Osteocyte (in vitro differentiated cells): ENCODE measurements around the gene PRDM11. TPM values are rescaled to one million over a fixed set of nuclear protein-coding genes. Genes with fewer than 3 reads are reported as not detected.

ENCODE experiments used
- DNase-seq: peaks from one replicate; pipeline ENCODE4 v3.0.0; 2021; ENCODE audit warnings: mixed read lengths; ENCODE audit not compliant: unreplicated experiment; ENCODE audit errors: extremely low spot score
- H3K27ac Mint-ChIP-seq: one replicate; pipeline ENCODE4 v1.8.0; 2021; ENCODE audit warnings: mild to moderate bottlenecking, mixed read lengths; ENCODE audit not compliant: unreplicated experiment
- H3K27me3 Mint-ChIP-seq: one replicate; pipeline ENCODE4 v1.8.0; 2021; ENCODE audit warnings: mixed read lengths; ENCODE audit not compliant: unreplicated experiment
- H3K36me3 Mint-ChIP-seq: one replicate; pipeline ENCODE4 v1.8.0; 2021; ENCODE audit warnings: mixed read lengths; ENCODE audit not compliant: unreplicated experiment
- H3K4me1 Mint-ChIP-seq: one replicate; pipeline ENCODE4 v1.8.0; 2021; ENCODE audit warnings: mixed read lengths; ENCODE audit not compliant: unreplicated experiment
- H3K4me3 Mint-ChIP-seq: one replicate; pipeline ENCODE4 v1.8.0; 2021; ENCODE audit warnings: mild to moderate bottlenecking, moderate library complexity, mixed read lengths; ENCODE audit not compliant: unreplicated experiment
- H3K9me3 Mint-ChIP-seq: one replicate; pipeline ENCODE4 v1.8.0; 2021; ENCODE audit warnings: mixed read lengths; ENCODE audit not compliant: unreplicated experiment
- total RNA-seq: library from RNA; stranded (reverse); gene quantifications from 2 replicates; pipeline ENCODE4 v1.2.1, GENCODE V29; 2021
- TF ChIP-seq, protein P1 (sequence below): fragments of 200-600 bp; sonication (generic); IDR thresholded peaks from 2 replicates; pipeline ENCODE4 v1.5.0; 2021; ENCODE audit warnings: antibody characterized with exemption, mild to moderate bottlenecking, moderate library complexity

The PRDM11 gene
- total RNA-seq, 1 donor from 2014 or later: 25.4 TPM

DNA sequence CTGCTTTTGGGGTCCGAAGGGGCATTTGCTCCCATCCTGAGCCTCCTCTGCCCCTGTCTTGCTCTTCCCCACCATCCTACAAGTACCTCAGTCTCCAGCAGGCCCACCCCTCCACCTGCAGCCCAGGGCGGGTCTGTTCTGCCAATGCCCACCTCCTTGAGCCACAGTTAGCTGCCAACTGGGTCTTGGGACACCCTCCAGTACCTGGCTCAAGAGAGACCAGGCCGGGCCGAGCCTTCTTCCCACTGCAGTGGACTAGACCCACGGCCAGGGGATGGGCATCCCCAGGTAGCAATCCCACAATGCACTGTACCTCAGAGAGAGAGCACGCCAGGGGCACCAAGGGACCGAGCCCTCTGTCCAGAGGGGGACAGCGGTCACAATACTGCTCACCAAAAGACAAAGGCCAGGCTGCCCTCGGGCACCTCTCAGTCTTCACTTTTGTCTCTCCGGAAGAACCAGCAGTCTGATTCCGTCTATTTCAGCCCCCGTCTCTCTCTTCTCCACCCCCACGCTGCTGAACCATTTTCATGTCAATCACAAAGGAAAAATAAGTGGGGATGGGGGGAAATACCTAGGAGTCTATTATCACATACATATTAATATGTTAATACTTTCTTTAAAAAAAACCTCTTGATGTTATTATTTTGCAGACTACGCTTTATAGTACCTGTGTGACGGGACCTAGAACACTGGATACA, 88.0 kb downstream of the PRDM11 start:
- Mint-ChIP-seq H3K4me1 (no peaks in the 10 kb centered on the region), H3K4me3 (no peak overlapping the region), H3K9me3 (no peaks in the 10 kb centered on the region), H3K27ac (no peak overlapping the region), H3K27me3 (peaks cover 10% of the 10 kb centered on the region), H3K36me3 (no peaks in the 10 kb centered on the region)
- TF ChIP-seq, protein P1, sequence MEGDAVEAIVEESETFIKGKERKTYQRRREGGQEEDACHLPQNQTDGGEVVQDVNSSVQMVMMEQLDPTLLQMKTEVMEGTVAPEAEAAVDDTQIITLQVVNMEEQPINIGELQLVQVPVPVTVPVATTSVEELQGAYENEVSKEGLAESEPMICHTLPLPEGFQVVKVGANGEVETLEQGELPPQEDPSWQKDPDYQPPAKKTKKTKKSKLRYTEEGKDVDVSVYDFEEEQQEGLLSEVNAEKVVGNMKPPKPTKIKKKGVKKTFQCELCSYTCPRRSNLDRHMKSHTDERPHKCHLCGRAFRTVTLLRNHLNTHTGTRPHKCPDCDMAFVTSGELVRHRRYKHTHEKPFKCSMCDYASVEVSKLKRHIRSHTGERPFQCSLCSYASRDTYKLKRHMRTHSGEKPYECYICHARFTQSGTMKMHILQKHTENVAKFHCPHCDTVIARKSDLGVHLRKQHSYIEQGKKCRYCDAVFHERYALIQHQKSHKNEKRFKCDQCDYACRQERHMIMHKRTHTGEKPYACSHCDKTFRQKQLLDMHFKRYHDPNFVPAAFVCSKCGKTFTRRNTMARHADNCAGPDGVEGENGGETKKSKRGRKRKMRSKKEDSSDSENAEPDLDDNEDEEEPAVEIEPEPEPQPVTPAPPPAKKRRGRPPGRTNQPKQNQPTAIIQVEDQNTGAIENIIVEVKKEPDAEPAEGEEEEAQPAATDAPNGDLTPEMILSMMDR: no peak
- DNase-seq: no peak

DNA sequence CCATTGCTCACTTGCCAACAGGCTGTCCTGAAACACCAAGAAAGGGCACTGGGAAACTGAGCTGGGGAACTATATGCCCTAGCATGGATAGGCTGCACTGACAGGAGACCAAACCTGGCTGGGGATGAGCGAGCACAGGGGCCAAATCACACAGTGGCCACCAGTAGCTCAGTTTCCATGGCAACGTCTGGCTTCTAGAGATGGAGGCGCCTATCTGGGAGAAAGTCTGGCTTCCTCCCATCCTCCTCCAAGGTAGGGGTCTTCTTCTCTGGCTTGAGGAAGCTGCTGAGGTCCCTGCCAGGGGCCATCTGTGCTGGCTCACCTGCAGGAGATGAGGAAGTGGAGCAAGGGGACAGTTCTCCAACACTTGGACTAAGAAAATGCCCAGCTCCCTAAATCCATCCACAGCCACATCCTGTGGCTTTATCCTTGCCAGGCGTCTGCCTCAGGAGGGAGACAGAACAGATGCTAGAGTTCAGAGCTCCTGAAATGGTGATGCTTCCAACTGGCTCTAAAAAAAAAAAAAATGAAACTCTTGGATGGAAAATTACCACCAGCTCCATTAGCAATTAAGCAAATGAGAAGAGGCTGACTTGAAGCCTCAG, 91.4 kb downstream of the PRDM11 start:
- Mint-ChIP-seq H3K4me1 (no peaks in the 10 kb centered on the region), H3K36me3 (no peaks in the 10 kb centered on the region), H3K9me3 (no peaks in the 10 kb centered on the region), H3K27me3 (peaks cover 14% of the 10 kb centered on the region), H3K27ac (no peak overlapping the region), H3K4me3 (no peak overlapping the region)
- TF ChIP-seq, protein P1: no peak
- no peak for DNase-seq

DNA sequence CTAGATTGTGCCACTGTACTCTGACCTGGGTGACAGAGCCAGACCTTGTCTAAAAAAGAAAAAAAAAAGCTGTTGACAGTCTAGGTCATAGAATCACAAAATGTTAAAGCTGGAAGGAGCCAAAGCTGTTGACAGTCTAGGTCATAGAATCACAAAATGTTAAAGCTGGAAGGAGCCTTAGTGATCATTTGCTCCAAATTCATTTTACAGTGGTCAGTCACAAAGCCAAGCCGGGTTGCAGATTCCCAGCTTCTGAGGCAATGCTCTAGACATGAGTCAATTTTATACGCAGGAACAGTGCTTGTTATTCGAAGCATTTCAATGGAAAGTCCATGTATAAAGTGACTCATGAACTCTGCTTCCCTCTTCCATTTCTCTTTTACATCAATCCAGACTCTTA, 92.3 kb downstream of the PRDM11 start:
- DNase-seq: no peak
- H3K27me3 Mint-ChIP-seq: peaks cover 14% of the 10 kb centered on the region
- TF ChIP-seq, protein P1: no peak
- H3K9me3 Mint-ChIP-seq: no peaks in the 10 kb centered on the region
- no peaks in the 10 kb centered on the region for H3K36me3 Mint-ChIP-seq
- H3K27ac Mint-ChIP-seq: no peak overlapping the region
- H3K4me1 Mint-ChIP-seq: no peaks in the 10 kb centered on the region
- H3K4me3 Mint-ChIP-seq: no peak overlapping the region

DNA sequence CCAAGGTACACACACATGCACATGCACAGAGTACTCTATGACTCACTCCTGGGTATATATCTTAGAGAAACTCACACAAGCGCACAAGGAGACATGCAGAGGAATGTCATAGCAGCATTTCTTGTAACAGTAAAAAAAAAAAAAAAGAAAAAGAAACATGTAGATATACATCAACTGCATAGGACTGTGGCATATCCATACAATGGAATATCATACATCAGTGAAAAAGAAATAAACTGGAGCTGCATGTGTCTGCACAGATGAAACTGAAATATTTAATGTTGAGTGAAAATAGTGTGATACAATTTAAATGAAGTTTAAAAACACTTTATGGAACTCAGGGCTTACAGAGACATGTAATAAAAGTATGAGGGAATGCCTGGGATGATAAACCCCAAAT, 93.3 kb downstream of the PRDM11 start:
- Mint-ChIP-seq H3K36me3 (no peaks in the 10 kb centered on the region), H3K4me3 (no peak overlapping the region), H3K9me3 (no peaks in the 10 kb centered on the region), H3K27ac (no peak overlapping the region), H3K4me1 (no peaks in the 10 kb centered on the region), H3K27me3 (peaks cover 14% of the 10 kb centered on the region)
- TF ChIP-seq, protein P1: no peak
- no peak for DNase-seq

DNA sequence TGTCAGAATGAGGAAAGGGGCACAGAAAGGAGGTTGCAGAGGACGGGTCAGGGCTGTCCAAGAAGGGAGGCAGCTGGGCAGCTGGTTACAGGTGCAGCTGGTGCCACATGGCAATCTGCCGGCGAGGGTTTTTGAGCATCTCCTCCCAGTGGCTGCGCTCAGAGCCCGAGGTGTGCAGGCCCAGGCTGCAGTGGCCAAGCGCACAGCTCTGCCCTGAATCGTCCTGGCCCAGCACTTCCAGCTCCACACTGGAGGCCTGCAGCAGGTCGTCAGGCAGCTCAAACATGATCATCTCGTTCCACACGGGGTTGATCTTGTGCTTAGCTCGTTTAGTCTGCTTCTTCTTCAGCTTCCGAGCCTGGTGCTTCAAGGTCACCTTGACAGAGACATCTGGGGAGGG, 97.5 kb downstream of the PRDM11 start:
- H3K9me3 Mint-ChIP-seq: no peaks in the 10 kb centered on the region
- no peak for DNase-seq
- no peak overlapping the region for H3K4me3 Mint-ChIP-seq
- H3K27ac Mint-ChIP-seq: no peak overlapping the region
- TF ChIP-seq, protein P1: no peak
- peaks cover 21% of the 10 kb centered on the region for H3K27me3 Mint-ChIP-seq
- no peaks in the 10 kb centered on the region for H3K4me1 Mint-ChIP-seq
- H3K36me3 Mint-ChIP-seq: no peaks in the 10 kb centered on the region
